K562 (cell line): Measurements from ENCODE around the gene LEUTX. TPM values are rescaled to one million over a fixed set of nuclear protein-coding genes. Genes with fewer than 3 reads are reported as not detected.

Experiments used
- ATAC-seq: fragments of 200-7000 bp; cut with Tn5 transposase; 3 replicates; pipeline ENCODE4 v1.9.1; 2020; ENCODE audit warnings: moderate library complexity
- BruUV-seq: library from RNA; stranded (reverse); fragments of 400-500 nt; replicated peaks from 2 replicates; lab custom pipeline; 2021; lab: Mats Ljungman, UMichigan
- CTCF ChIA-PET: fragments of 300-600 bp; formaldehyde crosslinking; extraction: SDS; loops from one replicate; lab custom pipeline; 2021; ENCODE audit warnings: low intra/inter-chr PET ratio; lab: Yijun Ruan, JAX
- POLR2A ChIA-PET: fragments of 300-600, 350-650 bp; sonication (Branson Sonifier 250); formaldehyde crosslinking; extraction: SDS; loops from one replicate; lab custom pipeline; 2021; ENCODE audit warnings: antibody characterized with exemption, inconsistent platforms; lab: Yijun Ruan, JAX
- DNase-seq, 4 experiments: peaks; one replicate each; pipeline versions ENCODE4 v3.0.0 to v3.0.0-alpha.2; 2011 to 2018; ENCODE audit warnings: low spot score in 3 of 4, mixed read lengths in 3 of 4; ENCODE audit errors: extremely low read depth in 1 of 4
- FAIRE-seq: peaks from 2 replicates; lab custom pipeline; 2011; peaks lifted over from hg19 to GRCh38; lab: Jason Lieb, UNC
- H2AFZ ChIP-seq: 2 replicates; pipeline ENCODE4 v1.6.0; 2011; ENCODE audit warnings: low read depth, low read length, control low read depth, inconsistent platforms
- H3K27ac ChIP-seq: fragments of 200-600 bp; 3 replicates; pipeline ENCODE4 v1.8.0; 2011; ENCODE audit warnings: low read depth, mild to moderate bottlenecking, control low read depth, inconsistent platforms, low read length, moderate library complexity, mixed read lengths; ENCODE audit errors: extremely low read depth
- H3K27me3 ChIP-seq, 2 experiments: fragments of 300-600 bp in 1 of 2; 2 replicates in 1 of 2; 3 replicates in 1 of 2; pipeline versions ENCODE4 v1.6.0 to v1.8.0; 2011; ENCODE audit warnings: inconsistent platforms in 2 of 2, low read length in 2 of 2, mild to moderate bottlenecking in 1 of 2, mixed read lengths in 1 of 2, moderate library complexity in 1 of 2; ENCODE audit not compliant: control insufficient read depth in 2 of 2, insufficient read depth in 2 of 2
- H3K36me3 ChIP-seq: fragments of 300-600 bp; 3 replicates; pipeline ENCODE4 v1.8.0; 2011; ENCODE audit warnings: mild to moderate bottlenecking, low read length, inconsistent platforms; ENCODE audit not compliant: control insufficient read depth, insufficient read depth
- H3K4me1 ChIP-seq, 2 experiments: fragments of 200-600 bp in 1 of 2; replicated peaks in 1 of 2; 2 replicates in 1 of 2; 3 replicates in 1 of 2; pipeline versions ENCODE4 v1.5.1 to v1.8.0; 2011; ENCODE audit warnings: inconsistent platforms in 2 of 2, low read length in 2 of 2, mild to moderate bottlenecking in 1 of 2, mixed read lengths in 1 of 2, moderate library complexity in 1 of 2; ENCODE audit not compliant: control insufficient read depth in 2 of 2, insufficient read depth in 2 of 2
- H3K4me2 ChIP-seq: 2 replicates; pipeline ENCODE4 v1.6.1; 2011; ENCODE audit warnings: low read length, control low read depth, inconsistent platforms, mixed read lengths; ENCODE audit not compliant: insufficient read depth
- H3K4me3 ChIP-seq: fragments of 200-600 bp; sonication (generic), shearing (Covaris generic); 2 replicates; pipeline ENCODE4 v1.5.1; 2016; ENCODE audit warnings: control low read depth, inconsistent platforms
- H3K79me2 ChIP-seq: fragments of 200-600 bp; 3 replicates; pipeline ENCODE4 v1.8.0; 2011; ENCODE audit warnings: low read length, inconsistent platforms; ENCODE audit not compliant: control insufficient read depth, insufficient read depth
- H3K9ac ChIP-seq, 2 experiments: 2 replicates each; pipeline versions ENCODE4 v1.6.0 to v1.6.1; 2011; ENCODE audit warnings: low read depth in 2 of 2, low read length in 2 of 2, control low read depth in 1 of 2, inconsistent platforms in 1 of 2, mild to moderate bottlenecking in 1 of 2, mixed read lengths in 1 of 2; ENCODE audit not compliant: insufficient read depth in 1 of 2
- H3K9me1 ChIP-seq: one replicate; pipeline ENCODE4 v1.6.0; 2011; ENCODE audit warnings: inconsistent platforms, mild to moderate bottlenecking, low read length, moderate library complexity; ENCODE audit not compliant: control insufficient read depth, insufficient read depth
- H3K9me3 ChIP-seq: replicated peaks from 2 replicates; pipeline ENCODE4 v1.5.1; 2011; ENCODE audit warnings: low read depth, low read length, inconsistent platforms; ENCODE audit not compliant: control insufficient read depth, insufficient read depth
- H4K20me1 ChIP-seq: replicated peaks from 2 replicates; pipeline ENCODE4 v1.6.1; 2011; ENCODE audit warnings: low read length, inconsistent platforms, mixed read lengths; ENCODE audit not compliant: control insufficient read depth, insufficient read depth
- ZSCAN29 ChIP-seq: fragments of 450-650 bp; IDR thresholded peaks from 2 replicates; pipeline ENCODE4 v1.6.1; 2017
- WGBS: fragments of 100-300 bp; shearing (Covaris generic); methylation state at CpG from one replicate; pipeline ENCODE4 v1.1.6; 2016; ENCODE audit warnings: low coverage, mixed read lengths; ENCODE audit not compliant: insufficient coverage; ENCODE audit errors: missing lambda C conversion rate; 5-methylcytosine and 5-hydroxymethylcytosine counted together
- in situ Hi-C: fragments of 300-500 bp; cut with MboI; formaldehyde crosslinking; loops from 4 replicates; pipeline ENCODE4 v1.15.0; 2018; ENCODE audit warnings: inconsistent platforms, mixed read lengths
- intact Hi-C: fragments of 100-400 bp; cut with micrococcal nuclease; formaldehyde crosslinking; loops from 2 replicates; pipeline ENCODE4 v1.14.2; 2022
- polyA plus RNA-seq, 8 experiments: library from polyadenylated mRNA; depleted of rRNA in 4 of 8; stranded (reverse) in 5 of 8; unstranded in 3 of 8; fragments of >200 nt; fragmentation: Nextera tagmentation in 2 of 8; fragmentation: Illumina TruSeq in 1 of 8; extraction: Ambion mirVana in 2 of 8; extraction: Trizol in 1 of 8; gene quantifications; 2 replicates each; pipeline versions ENCODE4 v1.2.1 to v1.2.3, GENCODE V29; 2011 to 2014; ENCODE audit warnings: inconsistent platforms in 1 of 8, missing spikeins in 1 of 8
- total RNA-seq, 7 experiments: library from RNA; depleted of rRNA in 6 of 7; stranded (reverse); fragments of >200 nt in 6 of 7; fragmentation: Illumina TruSeq in 2 of 7; extraction: Trizol in 2 of 7; gene quantifications; 2 replicates each; pipeline versions ENCODE4 v1.2.1 to v1.2.3, GENCODE V29; 2011 to 2021; ENCODE audit warnings: low replicate concordance in 1 of 7
- TF ChIP-seq, protein P1 (sequence below): sonication (generic); formaldehyde crosslinking; IDR thresholded peaks from 2 replicates; pipeline ENCODE4 v1.8.0; 2023; ENCODE audit warnings: missing genetic modification reagents, mild to moderate bottlenecking, borderline replicate concordance
- TF ChIP-seq, protein P2 (sequence below): fragments of 250-450 bp; sonication (Bioruptor Pico); IDR thresholded peaks from 2 replicates; pipeline ENCODE4 v1.4.0; 2020; ENCODE audit warnings: mild to moderate bottlenecking, moderate library complexity

Gene LEUTX
- total and polyA plus RNA-seq, 9 of the 15 experiments (the other 6 are each of a cell fraction or from before 2014, with no cell fraction given) = not detected

DNA sequence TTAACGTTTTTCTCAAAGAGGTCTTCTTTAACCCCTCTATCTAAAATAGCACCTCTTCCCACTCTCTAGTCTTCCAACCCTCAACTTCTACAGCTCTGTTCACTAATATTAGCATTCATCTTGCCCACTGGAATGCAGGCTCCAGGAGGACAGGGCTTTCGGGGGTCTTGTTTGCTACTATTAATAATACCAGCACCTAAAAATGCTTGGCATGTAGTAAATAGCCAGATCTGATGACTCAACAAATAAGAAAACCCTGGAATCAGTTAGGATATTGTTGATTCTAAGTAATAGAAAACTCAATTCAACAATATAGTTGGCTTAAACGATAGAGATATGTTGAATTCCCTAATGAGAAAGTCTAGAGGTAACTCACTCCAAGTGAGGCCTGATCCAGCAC, 41.1 kb downstream of the LEUTX start (continued):
- TF ChIP-seq, protein P1, sequence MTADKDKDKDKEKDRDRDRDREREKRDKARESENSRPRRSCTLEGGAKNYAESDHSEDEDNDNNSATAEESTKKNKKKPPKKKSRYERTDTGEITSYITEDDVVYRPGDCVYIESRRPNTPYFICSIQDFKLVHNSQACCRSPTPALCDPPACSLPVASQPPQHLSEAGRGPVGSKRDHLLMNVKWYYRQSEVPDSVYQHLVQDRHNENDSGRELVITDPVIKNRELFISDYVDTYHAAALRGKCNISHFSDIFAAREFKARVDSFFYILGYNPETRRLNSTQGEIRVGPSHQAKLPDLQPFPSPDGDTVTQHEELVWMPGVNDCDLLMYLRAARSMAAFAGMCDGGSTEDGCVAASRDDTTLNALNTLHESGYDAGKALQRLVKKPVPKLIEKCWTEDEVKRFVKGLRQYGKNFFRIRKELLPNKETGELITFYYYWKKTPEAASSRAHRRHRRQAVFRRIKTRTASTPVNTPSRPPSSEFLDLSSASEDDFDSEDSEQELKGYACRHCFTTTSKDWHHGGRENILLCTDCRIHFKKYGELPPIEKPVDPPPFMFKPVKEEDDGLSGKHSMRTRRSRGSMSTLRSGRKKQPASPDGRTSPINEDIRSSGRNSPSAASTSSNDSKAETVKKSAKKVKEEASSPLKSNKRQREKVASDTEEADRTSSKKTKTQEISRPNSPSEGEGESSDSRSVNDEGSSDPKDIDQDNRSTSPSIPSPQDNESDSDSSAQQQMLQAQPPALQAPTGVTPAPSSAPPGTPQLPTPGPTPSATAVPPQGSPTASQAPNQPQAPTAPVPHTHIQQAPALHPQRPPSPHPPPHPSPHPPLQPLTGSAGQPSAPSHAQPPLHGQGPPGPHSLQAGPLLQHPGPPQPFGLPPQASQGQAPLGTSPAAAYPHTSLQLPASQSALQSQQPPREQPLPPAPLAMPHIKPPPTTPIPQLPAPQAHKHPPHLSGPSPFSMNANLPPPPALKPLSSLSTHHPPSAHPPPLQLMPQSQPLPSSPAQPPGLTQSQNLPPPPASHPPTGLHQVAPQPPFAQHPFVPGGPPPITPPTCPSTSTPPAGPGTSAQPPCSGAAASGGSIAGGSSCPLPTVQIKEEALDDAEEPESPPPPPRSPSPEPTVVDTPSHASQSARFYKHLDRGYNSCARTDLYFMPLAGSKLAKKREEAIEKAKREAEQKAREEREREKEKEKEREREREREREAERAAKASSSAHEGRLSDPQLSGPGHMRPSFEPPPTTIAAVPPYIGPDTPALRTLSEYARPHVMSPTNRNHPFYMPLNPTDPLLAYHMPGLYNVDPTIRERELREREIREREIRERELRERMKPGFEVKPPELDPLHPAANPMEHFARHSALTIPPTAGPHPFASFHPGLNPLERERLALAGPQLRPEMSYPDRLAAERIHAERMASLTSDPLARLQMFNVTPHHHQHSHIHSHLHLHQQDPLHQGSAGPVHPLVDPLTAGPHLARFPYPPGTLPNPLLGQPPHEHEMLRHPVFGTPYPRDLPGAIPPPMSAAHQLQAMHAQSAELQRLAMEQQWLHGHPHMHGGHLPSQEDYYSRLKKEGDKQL = no peak

DNA sequence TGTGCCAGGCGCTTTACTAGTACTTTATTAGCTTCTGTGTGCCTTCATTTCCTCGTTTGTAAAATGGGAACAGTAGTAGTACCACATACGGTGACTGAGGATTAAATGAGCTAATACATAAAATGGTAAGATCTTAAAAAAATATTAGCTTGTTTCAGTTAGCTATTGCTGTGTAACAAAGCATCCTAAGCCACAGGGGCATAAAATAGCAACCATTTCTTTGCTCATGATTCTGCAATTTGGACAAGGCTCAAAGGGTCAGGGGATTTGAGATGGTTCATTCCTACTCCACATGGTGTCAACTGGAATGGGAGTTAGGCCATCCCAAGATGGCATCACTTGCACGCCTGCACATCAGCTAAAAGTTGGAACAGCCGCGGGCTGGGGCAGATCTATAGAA, 42.0 kb downstream of the LEUTX start:
- H2AFZ ChIP-seq = no peak overlapping the region
- WGBS = 73% methylated on average over 6 of the region's 6 CpGs
- ATAC-seq = no peak
- ChIA-PET CTCF (no interaction called here), POLR2A (interaction anchor here (0.5 to 1.0 kb wide), 3 partner anchors 15 to 25 kb away, joined by 3 to 4 read pairs (median 3); no protein-coding TSS in a partner anchor)
- H3K4me2 ChIP-seq = no peak overlapping the region
- no peak overlapping the region for H3K27ac ChIP-seq
- intact Hi-C loops (no loop called here), in situ Hi-C loops (no loop called here)
- no peak for FAIRE-seq
- DNase-seq = no peak
- no TSS peak for BruUV-seq
- H3K36me3 ChIP-seq = peaks cover 11% of the 10 kb centered on the region; the same call in 1 of the 3 replicates
- H3K9me1 ChIP-seq = no peaks in the 10 kb centered on the region
- no peaks in the 10 kb centered on the region for H3K27me3 ChIP-seq
- H3K4me3 ChIP-seq = no peak overlapping the region
- no peaks in the 10 kb centered on the region; the same call in 1 of the 2 replicates for H4K20me1 ChIP-seq
- H3K9ac ChIP-seq = no peak overlapping the region
- H3K79me2 ChIP-seq = no peaks in the 10 kb centered on the region
- H3K9me3 ChIP-seq = no peaks in the 10 kb centered on the region
- peaks cover 0 to 4% of the 10 kb centered on the region in 2 experiments; a peak in 2 of 5 replicates for H3K4me1 ChIP-seq
- no peak for TF ChIP-seq ZSCAN29
- TF ChIP-seq, protein P2, sequence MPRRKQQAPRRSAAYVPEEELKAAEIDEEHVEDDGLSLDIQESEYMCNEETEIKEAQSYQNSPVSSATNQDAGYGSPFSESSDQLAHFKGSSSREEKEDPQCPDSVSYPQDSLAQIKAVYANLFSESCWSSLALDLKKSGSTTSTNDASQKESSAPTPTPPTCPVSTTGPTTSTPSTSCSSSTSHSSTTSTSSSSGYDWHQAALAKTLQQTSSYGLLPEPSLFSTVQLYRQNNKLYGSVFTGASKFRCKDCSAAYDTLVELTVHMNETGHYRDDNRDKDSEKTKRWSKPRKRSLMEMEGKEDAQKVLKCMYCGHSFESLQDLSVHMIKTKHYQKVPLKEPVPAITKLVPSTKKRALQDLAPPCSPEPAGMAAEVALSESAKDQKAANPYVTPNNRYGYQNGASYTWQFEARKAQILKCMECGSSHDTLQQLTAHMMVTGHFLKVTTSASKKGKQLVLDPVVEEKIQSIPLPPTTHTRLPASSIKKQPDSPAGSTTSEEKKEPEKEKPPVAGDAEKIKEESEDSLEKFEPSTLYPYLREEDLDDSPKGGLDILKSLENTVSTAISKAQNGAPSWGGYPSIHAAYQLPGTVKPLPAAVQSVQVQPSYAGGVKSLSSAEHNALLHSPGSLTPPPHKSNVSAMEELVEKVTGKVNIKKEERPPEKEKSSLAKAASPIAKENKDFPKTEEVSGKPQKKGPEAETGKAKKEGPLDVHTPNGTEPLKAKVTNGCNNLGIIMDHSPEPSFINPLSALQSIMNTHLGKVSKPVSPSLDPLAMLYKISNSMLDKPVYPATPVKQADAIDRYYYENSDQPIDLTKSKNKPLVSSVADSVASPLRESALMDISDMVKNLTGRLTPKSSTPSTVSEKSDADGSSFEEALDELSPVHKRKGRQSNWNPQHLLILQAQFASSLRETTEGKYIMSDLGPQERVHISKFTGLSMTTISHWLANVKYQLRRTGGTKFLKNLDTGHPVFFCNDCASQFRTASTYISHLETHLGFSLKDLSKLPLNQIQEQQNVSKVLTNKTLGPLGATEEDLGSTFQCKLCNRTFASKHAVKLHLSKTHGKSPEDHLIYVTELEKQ (CRISPR knock-in tag) = no peak
